GM06990 (cell line): ENCODE data around the gene CANT1.

Source experiments
- DNase-seq: peaks from one replicate; pipeline ENCODE4 v3.0.0-alpha.2; 2011; ENCODE audit not compliant: insufficient read length; ENCODE audit errors: extremely low read depth
- H3K27me3 ChIP-seq: replicated peaks from 2 replicates; pipeline ENCODE4 v1.6.0; 2011; ENCODE audit warnings: low read length; ENCODE audit not compliant: control insufficient read depth, insufficient read depth
- H3K36me3 ChIP-seq: 2 replicates; pipeline ENCODE4 v1.5.1; 2011; ENCODE audit warnings: low read length; ENCODE audit not compliant: control insufficient read depth, insufficient read depth
- H3K4me3 ChIP-seq: replicated peaks from 2 replicates; pipeline ENCODE4 v1.5.1; 2011; ENCODE audit warnings: low read depth, mild to moderate bottlenecking, control low read depth, low read length
- TF ChIP-seq, protein P1 (sequence below): IDR thresholded peaks from 2 replicates; pipeline ENCODE4 v1.5.1; 2011; ENCODE audit warnings: low read length, control low read depth, mild to moderate bottlenecking, inconsistent platforms; ENCODE audit not compliant: insufficient read depth, poor library complexity, severe bottlenecking

The CANT1 gene

DNA sequence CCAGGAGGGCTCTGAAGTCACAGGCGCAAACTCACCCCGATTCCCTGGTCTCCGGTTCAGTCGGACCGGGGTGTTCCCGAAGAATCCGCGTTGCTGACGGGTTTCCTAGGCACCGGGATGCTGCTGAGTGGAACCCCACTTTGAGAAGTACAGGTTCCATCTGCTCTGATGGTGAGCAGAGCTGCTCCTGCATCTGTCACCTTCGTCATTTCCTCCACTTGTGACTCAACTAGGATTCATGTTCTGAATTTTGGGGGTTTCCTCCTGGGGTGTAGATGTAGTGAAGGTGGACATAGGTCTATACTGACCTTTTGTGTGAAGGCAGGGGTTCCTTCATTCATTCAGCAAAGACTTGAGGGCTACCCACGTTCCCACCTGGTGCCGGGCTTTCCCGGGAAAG is 54.9 kb downstream of the CANT1 start:
- TF ChIP-seq, protein P1, sequence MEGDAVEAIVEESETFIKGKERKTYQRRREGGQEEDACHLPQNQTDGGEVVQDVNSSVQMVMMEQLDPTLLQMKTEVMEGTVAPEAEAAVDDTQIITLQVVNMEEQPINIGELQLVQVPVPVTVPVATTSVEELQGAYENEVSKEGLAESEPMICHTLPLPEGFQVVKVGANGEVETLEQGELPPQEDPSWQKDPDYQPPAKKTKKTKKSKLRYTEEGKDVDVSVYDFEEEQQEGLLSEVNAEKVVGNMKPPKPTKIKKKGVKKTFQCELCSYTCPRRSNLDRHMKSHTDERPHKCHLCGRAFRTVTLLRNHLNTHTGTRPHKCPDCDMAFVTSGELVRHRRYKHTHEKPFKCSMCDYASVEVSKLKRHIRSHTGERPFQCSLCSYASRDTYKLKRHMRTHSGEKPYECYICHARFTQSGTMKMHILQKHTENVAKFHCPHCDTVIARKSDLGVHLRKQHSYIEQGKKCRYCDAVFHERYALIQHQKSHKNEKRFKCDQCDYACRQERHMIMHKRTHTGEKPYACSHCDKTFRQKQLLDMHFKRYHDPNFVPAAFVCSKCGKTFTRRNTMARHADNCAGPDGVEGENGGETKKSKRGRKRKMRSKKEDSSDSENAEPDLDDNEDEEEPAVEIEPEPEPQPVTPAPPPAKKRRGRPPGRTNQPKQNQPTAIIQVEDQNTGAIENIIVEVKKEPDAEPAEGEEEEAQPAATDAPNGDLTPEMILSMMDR: no peak
- peaks cover 2% of the 10 kb centered on the region; the same call in 1 of the 2 replicates for H3K27me3 ChIP-seq
- no peak for DNase-seq
- H3K36me3 ChIP-seq: no peaks in the 10 kb centered on the region
- no peak overlapping the region for H3K4me3 ChIP-seq

DNA sequence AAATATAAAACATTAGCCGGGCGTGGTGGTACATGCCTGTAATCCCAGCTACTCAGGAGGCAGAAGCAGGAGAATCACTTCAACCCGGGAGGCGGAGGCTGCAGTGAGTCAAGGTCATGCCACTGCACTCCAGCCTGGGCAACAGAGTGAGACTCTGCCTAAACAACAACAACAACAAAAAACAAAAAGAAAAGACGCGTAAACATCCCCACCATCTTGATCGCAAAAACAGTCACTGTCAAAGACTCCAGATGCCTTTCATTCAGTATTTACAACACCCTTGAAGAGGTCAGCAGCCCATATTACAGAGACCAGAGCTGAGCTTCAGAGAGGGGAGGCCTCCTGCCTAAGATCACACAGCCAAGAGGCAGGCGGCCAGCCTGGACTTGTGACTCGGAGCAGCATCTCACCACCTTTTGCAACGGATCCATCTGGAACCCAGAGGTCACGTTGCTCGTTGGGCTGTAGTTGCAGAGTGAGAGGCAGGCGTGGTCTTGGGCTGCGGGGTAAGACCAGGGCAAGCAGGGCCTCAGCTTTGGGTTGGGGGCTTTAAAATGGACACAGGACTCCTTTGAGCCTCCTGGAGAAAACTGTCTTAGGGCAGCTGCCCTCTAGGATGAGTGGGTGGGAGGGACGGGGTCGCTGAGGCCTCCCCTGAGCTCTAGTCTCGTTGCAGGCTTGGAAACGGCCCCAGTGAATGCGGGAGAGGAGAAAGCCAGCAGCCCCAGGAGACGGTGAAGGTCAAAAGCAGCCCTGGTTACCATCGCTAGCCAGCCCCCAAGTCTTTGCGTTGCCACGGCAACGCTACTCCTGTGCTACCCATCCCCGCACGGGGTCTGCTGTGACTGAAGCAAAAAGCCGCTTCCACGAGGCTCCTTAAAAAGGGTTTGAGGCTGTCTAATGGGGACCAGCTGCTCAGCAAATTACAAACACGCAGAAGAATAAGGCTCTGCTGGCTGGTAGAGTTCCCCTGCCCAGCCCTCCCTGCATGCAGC is 55.9 kb downstream of the CANT1 start:
- Histone ChIP-seq H3K36me3 (no peaks in the 10 kb centered on the region), H3K4me3 (no peak overlapping the region), H3K27me3 (peaks cover 2% of the 10 kb centered on the region; the same call in 1 of the 2 replicates)
- DNase-seq: no peak
- TF ChIP-seq, protein P1: no peak

DNA sequence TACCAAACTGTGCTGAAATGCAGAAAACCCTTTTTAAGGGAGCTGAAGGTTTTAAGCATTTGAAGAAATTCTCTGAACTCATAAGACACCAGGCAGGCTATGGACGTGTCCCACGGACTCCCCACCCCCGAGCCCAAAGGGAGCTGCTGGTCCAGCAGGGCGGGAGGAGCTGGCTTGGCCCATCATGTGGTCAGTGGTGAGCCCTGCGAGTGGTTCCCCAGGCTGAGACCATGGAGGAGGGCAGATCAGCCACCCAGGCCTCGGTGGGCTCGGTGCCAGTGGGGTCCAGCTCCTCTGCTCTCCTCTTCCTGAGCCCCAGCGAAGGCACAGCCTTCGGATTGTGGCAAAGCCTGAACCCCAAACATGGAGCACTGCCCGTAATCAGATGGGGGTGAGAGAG is 56.9 kb downstream of the CANT1 start:
- H3K27me3 ChIP-seq: peaks cover 2% of the 10 kb centered on the region; the same call in 1 of the 2 replicates
- no peak for DNase-seq
- no peak overlapping the region for H3K4me3 ChIP-seq
- TF ChIP-seq, protein P1: no peak
- no peaks in the 10 kb centered on the region for H3K36me3 ChIP-seq

DNA sequence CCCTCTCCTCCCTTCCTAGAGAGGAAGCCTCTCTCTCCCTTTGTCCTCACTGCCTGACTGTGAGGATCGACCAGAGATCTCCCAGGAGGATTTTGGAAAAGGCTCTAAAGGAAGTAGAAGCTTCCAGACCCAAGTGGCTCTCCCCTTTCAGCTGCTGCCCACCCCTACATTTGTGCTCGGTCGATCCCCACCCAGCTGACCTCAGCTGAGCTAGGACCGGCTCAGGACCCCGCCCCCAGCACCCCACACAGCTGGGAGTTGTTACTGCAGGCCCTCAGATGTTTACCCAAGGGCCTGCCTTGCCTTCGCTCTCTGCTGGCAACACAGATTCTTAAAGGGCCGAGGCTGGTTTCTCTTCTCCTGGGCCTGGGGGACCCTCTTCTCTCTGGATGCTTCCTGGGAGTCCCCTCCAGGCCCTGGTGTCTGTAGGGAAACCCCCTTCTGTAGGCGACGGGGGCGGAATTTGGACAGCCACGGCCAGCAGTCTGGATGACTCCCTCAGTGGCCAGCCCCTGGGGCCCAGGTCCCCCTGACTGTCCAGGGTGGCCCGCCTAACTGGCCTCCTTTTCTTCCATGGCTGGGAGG is 57.5 kb downstream of the CANT1 start:
- TF ChIP-seq, protein P1: no peak
- DNase-seq: no peak
- peaks cover 2% of the 10 kb centered on the region; the same call in 1 of the 2 replicates for H3K27me3 ChIP-seq
- no peaks in the 10 kb centered on the region for H3K36me3 ChIP-seq
- H3K4me3 ChIP-seq: no peak overlapping the region

DNA sequence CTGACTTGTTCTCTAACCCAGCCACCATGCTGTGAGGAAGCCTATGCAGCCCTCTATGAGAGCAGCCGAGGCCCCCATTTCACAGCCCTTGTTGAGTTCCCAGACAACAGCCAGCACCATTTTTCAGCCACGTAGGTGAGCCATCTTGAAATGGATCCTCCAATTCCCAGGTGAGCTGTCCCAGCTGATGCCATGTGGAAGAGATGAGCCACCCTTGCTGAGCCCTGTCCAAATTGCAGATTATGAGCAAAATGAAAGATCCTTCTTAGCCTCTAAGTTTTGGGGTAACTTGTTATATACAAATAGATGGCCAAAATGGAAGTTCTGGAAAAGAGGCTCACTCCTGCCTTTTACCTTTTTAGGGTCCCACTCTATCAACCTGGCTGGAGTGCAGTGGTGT is 58.7 kb downstream of the CANT1 start:
- no peaks in the 10 kb centered on the region for H3K36me3 ChIP-seq
- DNase-seq: no peak
- H3K4me3 ChIP-seq: no peak overlapping the region
- H3K27me3 ChIP-seq: peaks cover 2% of the 10 kb centered on the region; the same call in 1 of the 2 replicates
- TF ChIP-seq, protein P1: no peak
